K562 (cell line): ENCODE measurements around the gene ZSCAN22. TPM values are rescaled to one million over a fixed set of nuclear protein-coding genes. Genes with fewer than 3 reads are reported as not detected.

ENCODE experiments used
- BRF1 ChIP-seq: IDR thresholded peaks from 3 replicates; pipeline ENCODE4 v1.6.1; 2011; ENCODE audit warnings: borderline replicate concordance, mild to moderate bottlenecking; ENCODE audit not compliant: insufficient read length; ENCODE audit errors: extremely low read depth
- CREB5 ChIP-seq: fragments of 250-450 bp; sonication (Bioruptor Pico); IDR thresholded peaks from 2 replicates; pipeline ENCODE4 v1.5.0; 2020; ENCODE audit warnings: mild to moderate bottlenecking
- DNMT1 ChIP-seq: fragments of 450-650 bp; IDR thresholded peaks from 2 replicates; pipeline ENCODE4 v1.6.1; 2016; ENCODE audit warnings: antibody characterized with exemption, mild to moderate bottlenecking
- EGR1 ChIP-seq: fragments of 450-650 bp; conservative IDR thresholded peaks from 2 replicates; pipeline ENCODE4 v1.6.1; 2017; ENCODE audit warnings: mild to moderate bottlenecking
- HNRNPLL ChIP-seq: fragments of 200-400 bp; formaldehyde crosslinking; IDR thresholded peaks from 2 replicates; pipeline ENCODE4 v1.6.1; 2017; ENCODE audit warnings: low read length, low read depth, mild to moderate bottlenecking; ENCODE audit not compliant: poor library complexity, severe bottlenecking
- IRF2 ChIP-seq: sonication (generic); formaldehyde crosslinking; IDR thresholded peaks from 2 replicates; pipeline ENCODE4 v1.8.1; 2022; ENCODE audit warnings: mild to moderate bottlenecking, missing genetic modification reagents
- KDM2B ChIP-seq: fragments of 250-450 bp; sonication (Bioruptor Pico); IDR thresholded peaks from 2 replicates; pipeline ENCODE4 v1.8.0; 2021; ENCODE audit warnings: mild to moderate bottlenecking, moderate library complexity
- NR2F6 ChIP-seq: fragments of 450-650 bp; formaldehyde crosslinking; IDR thresholded peaks from 2 replicates; pipeline ENCODE4 v1.4.0; 2020; ENCODE audit warnings: mild to moderate bottlenecking
- OTX1 ChIP-seq: fragments of 450-650 bp; formaldehyde crosslinking; IDR thresholded peaks from 2 replicates; pipeline ENCODE4 v1.4.0; 2022; ENCODE audit warnings: mild to moderate bottlenecking
- PTRF ChIP-seq: fragments of 450-650 bp; IDR thresholded peaks from 2 replicates; pipeline ENCODE4 v1.6.1; 2016; ENCODE audit warnings: mild to moderate bottlenecking, missing genetic modification characterization, missing compliant biosample characterization
- SIX5 ChIP-seq, 2 experiments: IDR thresholded peaks; 2 replicates each; pipeline ENCODE4 v1.6.1; 2011; ENCODE audit warnings: low read length in 2 of 2, borderline replicate concordance in 1 of 2, low read depth in 1 of 2, mild to moderate bottlenecking in 1 of 2, moderate library complexity in 1 of 2; ENCODE audit not compliant: insufficient read depth in 1 of 2
- ZBTB11 ChIP-seq, 3 experiments: fragments of 200-800 bp in 1 of 3; fragments of 250-450 bp in 1 of 3; fragments of 450-650 bp in 1 of 3; sonication (Bioruptor Pico) in 1 of 3; sonication (Bioruptor generic) in 1 of 3; formaldehyde crosslinking in 1 of 3; IDR thresholded peaks; 2 replicates each; pipeline versions ENCODE4 v1.6.1 to v1.8.0; 2016 to 2022; ENCODE audit warnings: mild to moderate bottlenecking in 2 of 3, missing genetic modification characterization in 2 of 3, missing compliant biosample characterization in 1 of 3, moderate library complexity in 1 of 3
- ZNF518B ChIP-seq: fragments of 250-450 bp; sonication (Bioruptor Pico); IDR thresholded peaks from 2 replicates; pipeline ENCODE4 v1.5.0; 2021; ENCODE audit warnings: mild to moderate bottlenecking, moderate library complexity
- ZNF780A ChIP-seq: fragments of 250-450 bp; sonication (Bioruptor Pico); IDR thresholded peaks from 2 replicates; pipeline ENCODE4 v1.5.0; 2021; ENCODE audit warnings: mild to moderate bottlenecking
- polyA plus RNA-seq, 8 experiments: library from polyadenylated mRNA; depleted of rRNA in 4 of 8; stranded (reverse) in 5 of 8; unstranded in 3 of 8; fragments of >200 nt; fragmentation: Nextera tagmentation in 2 of 8; fragmentation: Illumina TruSeq in 1 of 8; extraction: Ambion mirVana in 2 of 8; extraction: Trizol in 1 of 8; gene quantifications; 2 replicates each; pipeline versions ENCODE4 v1.2.1 to v1.2.3, GENCODE V29; 2011 to 2014; ENCODE audit warnings: inconsistent platforms in 1 of 8, missing spikeins in 1 of 8
- total RNA-seq, 7 experiments: library from RNA; depleted of rRNA in 6 of 7; stranded (reverse); fragments of >200 nt in 6 of 7; fragmentation: Illumina TruSeq in 2 of 7; extraction: Trizol in 2 of 7; gene quantifications; 2 replicates each; pipeline versions ENCODE4 v1.2.1 to v1.2.3, GENCODE V29; 2011 to 2021; ENCODE audit warnings: low replicate concordance in 1 of 7

Gene ZSCAN22
- total and polyA plus RNA-seq, 9 of the 15 experiments (the other 6 are each of a cell fraction or from before 2014, with no cell fraction given): 0.98 to 5.3 (median 3.0) TPM

GRCh38 chr19:58380662-58381459 is 54.1 kb downstream of the ZSCAN22 start, which contains the start of gene ZNF837 (continued):
- no peak for TF ChIP-seq PTRF (tag)
- no peak for TF ChIP-seq IRF2
- no peak for TF ChIP-seq CREB5 (CRISPR knock-in tag)
- peak; percentile 99 for TF ChIP-seq HNRNPLL
- no peak for TF ChIP-seq NR2F6 (CRISPR knock-in tag)
- TF ChIP-seq SIX5 (IDR thresholded peaks at IDR 0.05; ENCODE audit: borderline replicate concordance in 1 of 2, insufficient read depth in 1 of 2, low read depth in 1 of 2, low read length in 2 of 2): peak; percentile 77 to 85
- TF ChIP-seq ZNF518B (CRISPR knock-in tag): no peak
- peak; percentile 93 for TF ChIP-seq EGR1
- no peak for TF ChIP-seq DNMT1
- TF ChIP-seq KDM2B: peak; percentile 79; the same call in 1 of the 2 replicates
- TF ChIP-seq BRF1: no peak
- no peak for TF ChIP-seq ZNF780A (CRISPR knock-in tag)
- peak; percentile 99 to 100 (median 99) for TF ChIP-seq ZBTB11 (CRISPR knock-in tag; IDR thresholded peaks at IDR 0.05)
- 0 out of 2 replicates have a peak, but pooled peaks have one; percentile 4 for TF ChIP-seq OTX1 (CRISPR knock-in tag)
